ENCODE results near the gene TET3.

TET3 gene

DNA sequence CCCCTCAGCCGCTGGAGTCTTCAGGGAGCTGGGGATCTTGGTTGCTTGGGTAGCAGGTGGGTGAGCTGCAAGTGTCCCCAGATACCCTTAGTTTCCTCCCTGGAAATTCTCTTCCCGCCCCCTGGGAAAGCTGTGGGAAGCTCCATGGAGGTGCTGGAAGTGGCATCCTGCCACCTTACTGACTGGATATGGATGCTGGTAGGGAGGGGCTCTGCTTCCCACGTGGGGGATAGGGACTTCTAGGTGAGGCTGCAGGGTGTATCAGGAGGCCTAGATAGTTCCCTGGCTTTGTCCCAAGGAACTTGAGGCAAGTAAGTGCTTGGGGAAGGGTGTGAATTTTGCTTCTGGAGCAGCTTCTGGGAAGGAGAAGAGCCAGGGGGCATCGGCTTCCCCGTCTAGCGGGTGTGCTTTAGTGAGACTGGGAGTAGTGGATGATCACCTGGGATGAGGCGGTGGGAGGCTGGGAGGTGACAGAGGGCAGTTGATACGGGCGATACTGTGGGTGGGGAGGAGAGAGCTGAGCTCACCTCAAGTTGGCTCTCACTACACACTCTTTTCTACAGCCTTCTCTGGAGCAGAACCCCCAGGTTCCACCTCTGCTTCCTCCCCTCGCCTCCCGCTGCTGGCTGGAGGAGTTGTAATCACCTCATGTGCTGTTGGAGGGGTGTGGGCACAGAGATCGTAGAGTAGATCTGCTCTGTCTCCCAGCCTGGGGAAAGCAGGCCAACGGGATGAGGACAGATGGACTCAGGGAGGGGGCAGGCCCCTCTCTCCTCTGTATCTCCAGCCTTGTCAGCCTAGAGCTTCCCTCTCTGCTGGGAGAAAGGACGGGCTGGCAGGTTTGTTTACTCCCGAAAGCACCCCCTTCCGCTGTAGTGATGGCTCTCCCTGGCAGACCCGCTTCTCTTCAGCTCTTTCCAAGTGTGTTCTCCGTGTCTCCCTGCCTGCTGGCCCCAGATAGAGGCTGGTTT lies 19.8 kb downstream of the TET3 start:
- DNase-seq (ENCODE audit: low read depth): no peak

DNA sequence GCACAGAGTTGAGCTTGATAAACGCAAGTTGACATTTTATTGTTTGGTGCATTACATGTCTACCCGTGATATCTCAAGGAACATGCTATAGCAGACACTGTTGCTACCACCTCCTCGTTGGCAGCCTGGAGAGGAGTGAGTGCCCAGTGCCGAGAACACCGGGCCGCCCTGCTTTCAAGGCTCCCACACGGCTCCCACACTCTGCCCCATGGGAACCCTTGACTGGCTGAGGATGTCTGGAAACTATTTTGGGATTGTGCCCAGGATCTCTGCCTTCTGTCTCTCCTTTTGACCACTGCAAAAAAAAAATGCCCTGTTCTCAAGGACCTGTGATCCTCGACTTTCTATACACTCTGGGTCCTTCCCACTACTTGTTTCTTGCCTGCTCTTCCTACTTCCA lies 21.1 kb downstream of the TET3 start:
- DNase-seq (ENCODE audit: low read depth): no peak

DNA sequence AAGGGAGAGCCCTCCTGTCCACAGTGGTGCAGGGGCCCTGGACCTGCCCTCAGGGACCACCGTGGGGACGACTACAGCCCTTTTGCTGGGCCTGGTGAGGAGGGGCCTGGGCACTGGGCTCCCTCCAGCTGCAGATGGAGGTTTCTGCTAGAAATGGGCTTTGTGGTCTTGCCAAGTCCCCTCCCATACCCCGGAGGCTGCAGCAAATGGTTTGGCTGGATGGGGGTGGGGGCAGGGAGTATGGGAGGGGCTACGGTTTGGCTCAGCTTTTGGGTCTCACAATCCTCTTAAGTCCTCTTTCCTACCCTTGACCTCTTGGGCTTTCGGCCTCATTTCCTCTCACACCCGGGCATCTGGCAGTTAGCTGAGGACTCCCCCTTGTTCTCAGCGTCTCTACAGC lies 21.7 kb downstream of the TET3 start:
- no peak for DNase-seq (ENCODE audit: low read depth)

DNA sequence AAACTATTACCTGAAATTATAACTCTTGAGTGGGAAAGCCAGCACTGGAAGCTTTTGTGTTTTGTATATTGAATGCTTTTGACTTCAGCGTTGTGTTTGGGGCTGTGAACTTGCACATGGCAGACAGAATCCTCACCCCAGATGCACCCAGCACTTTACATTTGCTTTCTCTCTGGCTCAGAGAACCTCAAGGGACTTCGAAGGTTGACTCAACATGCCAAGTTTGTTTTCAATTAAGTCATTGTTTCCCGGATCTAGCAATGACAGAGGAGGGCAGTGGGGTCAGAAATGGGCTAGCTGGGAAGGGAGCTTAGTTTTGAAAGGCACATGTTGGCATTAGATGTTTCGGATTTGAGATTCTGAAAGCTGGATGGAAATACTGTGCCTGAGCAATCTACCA lies 22.4 kb downstream of the TET3 start:
- no peak for DNase-seq (ENCODE audit: low read depth)

DNA sequence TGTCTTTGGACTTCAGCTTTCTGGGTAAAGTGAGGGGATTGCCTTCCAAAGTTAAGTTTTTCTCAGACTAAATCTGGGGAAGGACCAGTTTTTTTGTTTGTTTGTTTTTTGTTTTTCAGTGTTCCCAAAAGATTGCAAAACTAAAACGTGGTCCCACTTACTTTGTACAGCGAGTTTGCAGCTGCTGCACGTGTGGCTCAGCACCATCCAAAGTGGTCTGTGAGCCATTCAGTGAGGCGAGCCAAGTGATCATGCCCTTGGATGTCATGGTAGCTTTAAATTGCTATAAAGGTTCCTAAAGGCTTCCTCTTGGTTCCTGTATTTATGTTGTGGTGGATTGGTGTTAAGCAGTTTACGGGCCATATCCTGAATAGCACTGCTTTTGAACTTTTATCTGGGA lies 23.0 kb downstream of the TET3 start:
- DNase-seq (ENCODE audit: low read depth): no peak

DNA sequence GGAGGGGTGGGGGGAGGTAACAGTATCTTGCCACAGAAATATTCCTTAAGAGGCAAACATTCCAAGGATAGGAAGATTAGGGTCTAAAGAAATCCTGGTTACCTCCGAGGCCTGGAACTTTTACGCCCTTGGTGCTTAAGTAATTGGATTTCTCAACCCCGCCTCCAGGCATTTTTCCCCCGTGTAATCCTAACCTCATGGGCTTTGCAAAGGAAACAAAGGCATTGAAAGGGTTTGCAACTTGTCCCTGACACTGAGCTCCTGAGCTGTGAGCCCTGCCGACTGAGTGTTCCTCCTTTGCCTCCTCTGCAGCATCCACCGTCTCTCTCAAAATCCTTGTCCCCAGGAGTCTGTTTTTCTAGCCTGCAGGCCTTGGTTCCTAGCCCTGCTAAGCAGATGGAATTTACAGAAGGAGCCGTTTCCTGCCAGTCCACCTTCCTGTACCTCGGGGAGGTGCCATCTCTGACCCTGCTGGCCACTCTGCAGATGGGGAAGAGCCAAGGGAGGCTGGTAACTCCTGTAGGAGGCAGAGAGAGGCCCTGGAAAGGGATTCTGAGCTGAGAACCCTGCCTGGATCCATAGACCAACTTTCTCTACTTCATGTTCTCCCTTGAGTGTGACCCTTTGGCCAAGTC lies 24.2 kb downstream of the TET3 start:
- DNase-seq (ENCODE audit: low read depth): no peak

DNA sequence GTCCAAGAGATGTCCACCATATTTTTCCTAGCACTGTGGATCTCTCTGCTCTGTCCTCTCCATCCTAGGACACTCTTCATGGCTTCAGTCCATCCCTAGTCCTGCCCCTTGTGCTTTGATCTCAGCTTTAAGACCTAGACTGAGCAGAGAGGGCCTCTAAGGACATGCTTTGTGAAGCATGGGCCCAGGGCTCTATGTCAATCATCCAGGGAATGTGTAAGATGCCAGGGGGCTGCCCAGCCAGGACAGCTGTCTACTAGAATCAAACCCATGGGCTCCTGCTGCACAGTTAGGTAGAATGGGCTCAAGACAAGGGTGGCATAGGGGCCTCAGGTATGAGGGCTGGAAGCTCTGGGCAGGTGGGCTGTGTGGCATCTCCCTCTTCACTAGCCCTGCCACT lies 24.9 kb downstream of the TET3 start:
- DNase-seq (ENCODE audit: low read depth): no peak

DNA sequence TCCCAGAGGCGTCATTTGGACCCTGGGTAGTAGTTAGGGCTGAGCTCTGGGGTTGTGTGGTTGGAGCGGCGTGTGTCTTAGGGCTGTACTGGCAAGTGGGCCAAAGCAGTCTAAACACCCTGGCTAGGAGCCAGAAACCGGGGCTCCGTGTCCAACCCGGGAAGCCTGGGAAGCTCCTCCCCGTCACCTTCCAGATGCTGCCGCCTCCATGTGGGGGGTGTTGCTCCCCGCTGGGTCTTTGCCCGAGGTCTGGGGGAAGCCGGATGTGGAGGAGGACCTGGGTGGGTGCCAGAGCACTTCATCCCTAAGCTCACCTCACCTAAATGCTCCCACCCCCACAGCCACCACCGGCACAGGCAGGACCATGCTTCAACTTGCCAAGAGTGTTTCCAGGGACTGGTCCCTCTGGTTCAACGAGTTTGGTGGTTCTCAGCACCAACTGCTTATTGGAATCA lies 25.4 kb downstream of the TET3 start:
- no peak for DNase-seq (ENCODE audit: low read depth)

DNA sequence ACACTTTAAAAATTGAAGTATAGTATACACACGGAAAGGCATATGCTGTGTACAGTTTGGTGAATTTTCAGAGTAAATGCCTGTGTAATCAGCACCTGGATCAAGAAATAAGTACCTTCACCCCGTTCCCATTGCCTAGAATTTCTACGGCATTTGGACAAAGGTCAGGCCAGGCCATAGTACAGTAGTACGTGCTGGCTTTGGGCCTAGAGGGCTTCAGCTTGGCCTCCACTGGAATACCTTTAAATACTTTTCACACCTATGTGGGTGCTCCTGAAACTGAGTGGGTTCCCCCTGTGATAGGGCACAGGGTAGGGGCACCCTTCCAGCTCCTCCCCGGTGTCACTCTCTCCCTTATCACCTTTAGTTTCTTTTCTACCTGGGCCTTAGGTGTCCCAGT lies 26.5 kb downstream of the TET3 start:
- DNase-seq (ENCODE audit: low read depth): no peak

DNA sequence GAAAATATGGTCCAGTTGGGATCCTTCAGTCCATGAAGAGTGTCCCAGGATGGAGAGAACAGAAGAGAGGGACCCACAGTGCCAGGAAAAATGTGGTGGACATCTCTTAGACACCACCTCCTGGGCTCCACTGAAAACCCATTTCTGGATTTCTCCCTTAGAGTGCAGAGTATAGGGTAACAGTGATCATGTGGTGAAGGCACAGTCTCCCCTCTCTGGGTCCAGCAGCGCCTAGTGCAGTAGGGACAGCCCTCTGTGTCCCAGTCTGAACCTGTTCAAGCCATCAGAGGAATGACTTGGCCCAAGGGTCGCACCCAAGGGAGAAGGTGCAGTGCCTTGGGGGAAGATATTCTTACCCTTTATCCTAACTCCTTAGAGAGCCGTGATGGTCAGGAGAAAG lies 30.1 kb downstream of the TET3 start:
- DNase-seq (ENCODE audit: low read depth): no peak

DNA sequence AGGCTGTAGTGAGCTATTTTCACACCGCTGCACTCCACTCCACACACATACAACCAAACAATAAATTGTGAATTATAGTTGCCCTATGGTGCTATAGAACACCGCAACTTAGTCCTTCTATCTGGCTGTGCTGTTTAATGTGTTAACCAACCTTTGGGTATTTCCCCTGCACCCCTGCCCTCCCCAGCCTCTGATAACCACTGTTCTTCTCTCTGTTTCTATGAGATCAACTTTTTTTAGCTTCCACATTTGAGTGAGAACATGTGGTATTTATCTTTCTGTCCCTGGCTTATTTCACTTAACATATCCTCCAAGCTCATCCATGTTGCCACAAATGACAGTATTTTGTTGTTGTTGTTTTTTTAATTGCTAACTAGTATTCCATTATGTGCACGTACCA lies 32.5 kb downstream of the TET3 start:
- no peak for DNase-seq (ENCODE audit: low read depth)

DNA sequence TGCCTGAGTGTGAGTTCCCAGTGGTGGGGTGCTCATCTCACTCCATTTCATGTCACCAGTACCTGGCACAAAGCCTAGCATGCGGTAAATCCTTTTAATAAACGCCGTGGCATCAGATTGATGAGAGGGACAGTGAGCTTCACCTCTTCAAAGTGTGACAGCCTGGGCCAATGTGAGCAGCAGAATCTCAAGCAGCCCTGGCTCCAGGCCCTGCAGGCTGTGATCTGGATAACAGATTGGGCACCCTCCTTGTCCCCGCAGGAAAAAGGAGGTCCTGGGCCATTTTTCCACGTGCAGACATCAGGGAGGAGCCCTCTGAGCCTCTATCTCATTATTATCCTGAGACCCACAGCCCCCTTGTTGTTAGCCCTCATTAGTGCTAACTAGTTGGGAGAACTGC lies 34.8 kb downstream of the TET3 start:
- DNase-seq (ENCODE audit: low read depth): no peak

DNA sequence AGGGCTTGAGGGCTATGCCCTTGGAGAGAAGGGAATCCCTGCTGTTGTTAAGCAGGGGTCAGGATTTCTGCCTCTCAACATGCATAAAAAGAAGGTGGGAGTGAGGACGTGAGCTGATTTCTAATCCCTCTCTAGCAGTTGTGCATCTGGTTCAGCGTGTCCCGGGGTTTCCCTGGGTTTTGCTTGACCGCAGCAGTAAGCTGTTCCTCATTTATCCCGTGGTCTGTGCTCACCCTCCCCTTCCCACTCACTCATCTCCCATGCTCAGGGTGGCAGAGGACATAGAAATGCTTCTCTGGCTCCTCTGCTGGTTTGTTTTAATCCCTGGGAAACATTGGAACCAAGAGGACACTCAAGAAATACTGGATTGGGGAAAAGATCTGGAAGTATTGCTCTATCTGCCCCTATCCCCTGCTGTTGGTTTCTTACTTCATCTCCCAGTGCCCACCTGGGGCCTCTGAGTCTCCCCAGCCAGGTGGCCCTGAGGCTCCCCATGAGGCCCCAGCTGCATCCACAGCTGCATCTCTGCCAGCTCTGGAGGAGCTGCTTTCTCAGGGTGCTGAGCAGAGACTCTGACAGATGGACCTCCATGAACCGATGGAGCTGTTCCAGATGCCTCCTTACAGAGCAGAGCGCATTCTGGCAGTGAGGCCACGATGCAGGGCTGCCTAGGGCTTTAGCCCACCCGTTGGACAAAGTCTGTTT lies 36.1 kb downstream of the TET3 start:
- DNase-seq (ENCODE audit: low read depth): no peak

DNA sequence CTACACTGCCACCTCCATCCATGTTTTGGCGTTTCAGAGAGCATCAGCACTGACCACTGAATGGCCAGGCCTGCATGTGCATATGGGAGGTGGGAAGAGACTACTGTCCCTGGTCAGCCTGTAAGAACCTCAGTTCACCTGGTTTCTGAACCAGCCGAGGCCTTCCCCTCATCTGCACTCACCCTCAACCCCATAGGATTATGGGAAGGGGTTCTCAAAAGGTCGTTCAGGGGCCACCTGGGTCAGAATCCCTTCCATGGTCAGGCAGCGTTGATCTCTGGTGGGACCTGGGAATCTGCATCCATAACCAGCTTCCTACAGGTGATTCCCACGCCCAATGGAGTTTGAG lies 36.7 kb downstream of the TET3 start:
- DNase-seq (ENCODE audit: low read depth): no peak

DNA sequence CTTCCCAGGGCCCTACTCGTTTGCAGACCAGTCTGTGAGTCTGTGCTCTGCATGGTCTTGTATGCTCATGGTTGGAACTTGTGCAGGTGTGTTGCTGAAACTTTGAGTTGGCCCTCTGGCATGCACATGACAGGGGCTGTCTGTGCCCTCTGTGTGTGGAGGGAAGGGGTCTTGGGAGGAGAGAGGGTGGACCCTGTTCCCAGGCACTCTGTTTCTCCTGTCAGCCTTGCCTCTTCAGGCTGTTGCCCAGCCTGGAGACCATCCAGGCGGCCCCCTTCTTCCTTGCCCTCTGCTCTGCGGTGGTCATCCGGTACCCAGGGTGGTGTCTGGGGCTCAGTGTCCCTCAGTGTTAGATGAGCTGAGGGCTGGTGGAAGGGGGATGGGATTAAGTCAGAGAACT lies 39.5 kb downstream of the TET3 start:
- no peak for DNase-seq (ENCODE audit: low read depth)

DNA sequence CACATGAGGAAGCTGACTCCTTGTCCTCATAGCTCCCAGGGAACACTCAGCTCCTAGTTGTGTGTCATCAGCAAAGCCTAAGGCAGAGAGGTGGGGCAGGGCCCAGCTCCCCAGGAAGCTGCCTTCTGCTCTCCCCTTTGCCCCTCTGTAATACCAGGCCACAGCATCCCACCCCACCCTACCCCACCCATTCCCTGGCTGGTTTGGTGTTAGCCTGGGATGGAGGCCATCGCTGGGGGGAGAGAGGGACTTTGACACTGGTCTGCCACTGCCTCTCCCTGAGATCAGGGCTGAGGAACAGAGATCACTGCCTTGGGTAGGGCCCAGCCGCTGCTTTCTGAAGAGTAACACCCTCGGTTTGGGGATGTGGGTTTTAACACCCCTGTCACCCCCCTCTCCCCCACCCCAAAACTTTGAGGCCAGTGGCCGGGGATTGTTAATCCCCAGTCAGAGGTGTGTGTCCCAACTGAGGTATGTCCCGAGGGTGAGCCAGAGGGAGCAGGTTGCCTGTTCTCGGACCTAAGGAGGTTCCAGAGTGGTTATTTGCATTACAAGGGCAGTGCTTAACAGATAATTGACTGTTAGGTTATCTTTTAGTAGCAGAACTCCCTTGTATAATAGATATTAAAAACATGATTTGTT lies 41.4 kb downstream of the TET3 start:
- no peak for DNase-seq (ENCODE audit: low read depth)

DNA sequence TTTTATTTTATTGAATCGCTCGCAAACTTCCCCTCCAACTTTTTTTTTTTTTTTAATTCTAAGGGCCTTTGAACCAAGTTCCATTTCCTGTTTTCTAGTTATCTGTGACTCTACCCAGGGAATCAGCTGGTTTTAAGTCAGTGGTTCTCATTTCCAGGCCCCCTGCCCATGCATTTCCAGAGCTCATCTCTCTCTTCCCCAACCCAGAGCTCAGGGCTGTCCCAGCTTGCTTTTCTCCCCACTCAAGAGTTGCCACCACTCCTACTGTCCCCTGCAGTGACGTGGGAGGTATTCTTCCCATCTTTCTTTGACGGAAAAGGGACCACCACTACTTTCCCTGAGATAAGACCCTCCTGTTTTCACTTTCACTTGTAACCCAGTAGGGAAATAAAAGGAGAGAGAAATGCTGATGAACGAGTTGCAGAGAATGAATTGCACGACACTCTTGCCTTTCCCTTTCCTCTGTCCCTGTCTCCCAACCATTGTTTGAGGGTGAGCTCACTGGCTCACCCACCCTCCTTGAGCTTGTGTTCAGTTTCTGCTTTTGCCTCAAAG lies 42.1 kb downstream of the TET3 start:
- no peak for DNase-seq (ENCODE audit: low read depth)

DNA sequence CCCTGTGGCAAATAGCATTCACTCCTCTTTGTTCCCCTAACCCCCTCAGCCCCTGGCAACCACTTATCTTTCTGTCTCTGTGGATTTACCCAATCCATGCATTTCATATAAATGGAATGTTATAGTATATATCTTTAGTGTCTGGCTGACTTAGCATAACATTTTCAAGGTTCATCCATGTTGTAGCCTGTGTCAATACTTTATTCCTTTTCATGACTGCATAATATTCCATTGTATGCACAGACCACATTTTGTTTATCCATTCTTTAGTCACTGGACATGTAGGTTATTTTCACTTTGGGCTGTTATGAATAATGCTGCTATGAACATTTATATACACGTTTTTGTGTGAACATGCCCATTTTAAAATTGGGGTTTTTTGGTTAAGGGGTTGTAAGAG lies 42.8 kb downstream of the TET3 start:
- no peak for DNase-seq (ENCODE audit: low read depth)

DNA sequence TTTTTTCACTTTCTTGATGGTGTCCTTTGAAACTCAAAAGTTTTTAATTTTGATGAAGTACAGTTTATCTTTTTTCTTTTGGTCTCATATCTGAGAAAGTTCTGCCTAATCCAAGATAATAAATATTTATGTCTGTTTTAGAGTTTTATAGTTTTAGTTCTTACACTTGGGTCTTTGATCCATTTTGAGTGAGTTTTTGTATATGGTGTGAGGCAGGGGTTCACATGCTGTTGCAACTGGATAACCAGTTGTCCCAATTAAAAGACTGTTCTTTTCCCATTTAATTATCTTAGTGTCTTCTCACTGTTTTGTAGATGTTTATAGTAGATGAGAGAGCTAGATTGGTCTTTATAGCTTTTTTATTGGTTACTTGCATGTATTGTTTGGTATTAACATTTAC lies 43.6 kb downstream of the TET3 start:
- DNase-seq (ENCODE audit: low read depth): no peak

DNA sequence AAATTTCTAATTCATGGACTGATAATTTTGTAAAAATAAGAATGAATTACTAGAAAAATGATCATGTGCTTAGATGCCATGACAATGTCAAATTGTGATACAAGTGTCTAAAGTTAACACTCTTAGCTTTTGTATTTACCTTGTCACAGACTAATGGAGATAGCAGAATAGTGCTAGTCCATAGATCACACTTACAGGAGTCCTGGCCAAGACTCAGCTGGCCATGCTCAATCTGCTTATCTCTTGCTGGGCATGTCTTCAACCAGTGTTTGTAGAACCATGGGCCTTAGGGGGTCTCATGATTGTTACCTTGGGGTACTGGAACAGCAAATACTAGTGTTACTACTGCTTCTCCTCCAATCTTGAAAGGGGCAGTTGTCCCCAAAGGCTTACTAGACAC lies 44.0 kb downstream of the TET3 start:
- DNase-seq (ENCODE audit: low read depth): no peak

DNA sequence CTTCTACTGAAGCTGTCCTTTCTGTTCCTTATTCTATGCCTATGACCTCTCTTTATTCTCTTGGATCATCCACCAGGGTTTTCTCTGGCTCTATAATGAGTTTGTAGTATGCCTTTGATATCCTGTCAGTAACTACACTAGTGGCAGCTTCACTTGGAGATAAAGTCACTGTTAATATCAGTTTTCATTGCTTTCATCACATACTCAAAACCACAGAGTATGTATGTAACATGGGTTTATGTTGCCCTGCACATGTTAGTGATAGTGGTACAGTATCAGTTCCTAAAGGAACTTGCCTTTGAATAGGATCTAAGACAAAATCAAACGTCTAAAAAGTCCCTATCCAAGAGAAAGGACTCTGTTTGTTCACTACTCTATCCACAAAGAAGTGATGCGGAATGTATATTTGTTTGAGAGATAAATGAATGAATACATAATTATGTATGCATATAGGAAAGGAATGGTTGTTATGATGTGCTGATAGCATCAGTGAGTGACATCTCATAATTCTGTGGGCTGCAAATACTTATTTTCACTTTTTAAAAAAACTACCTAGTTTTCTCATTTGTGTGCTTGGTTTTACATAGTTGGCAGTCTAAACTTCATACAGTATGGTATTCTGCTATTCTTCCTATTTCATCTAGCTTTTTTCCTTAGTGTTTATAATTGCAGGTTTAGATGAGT lies 45.1 kb downstream of the TET3 start:
- no peak for DNase-seq (ENCODE audit: low read depth)

DNA sequence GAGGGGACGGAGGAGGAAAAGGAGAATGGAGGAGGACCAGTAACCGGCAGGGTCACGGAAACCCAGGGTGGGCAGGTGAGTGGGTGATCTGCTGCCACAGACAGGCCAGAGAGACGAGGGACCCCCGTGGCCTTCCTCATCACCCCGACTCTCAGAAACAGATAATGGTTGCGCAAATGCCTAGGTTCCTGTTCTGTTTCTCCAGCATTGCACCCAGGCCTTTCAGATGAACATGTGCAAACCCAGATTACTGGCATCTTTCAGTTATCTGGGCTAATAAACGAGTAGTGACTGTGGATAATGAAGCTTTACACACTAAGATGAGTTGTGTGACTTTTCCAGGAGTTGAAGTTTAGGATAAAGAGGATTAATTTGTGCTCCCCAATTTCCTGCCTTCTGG lies 46.5 kb downstream of the TET3 start:
- no peak for DNase-seq (ENCODE audit: low read depth)

All from stimulated activated CD8-positive, alpha-beta memory T cell treated with anti-CD3 and anti-CD28 coated beads, Interleukin-12 subunit alpha, Interleukin-12 subunit beta, amount 100 ng/mL, for 1 hour (primary cell).